H1 (cell line): ENCODE measurements around the gene SPP1. TPM values are rescaled to one million over a fixed set of nuclear protein-coding genes. Genes with fewer than 3 reads are reported as not detected.
A peak's percentile ranks its signal among the peaks of the same experiment; 100 is the strongest.

ENCODE experiments used
- CTCF ChIA-PET: fragments of 300-600 bp; sonication (Branson Sonifier 250); formaldehyde crosslinking; loops from one replicate; lab custom pipeline; 2021; ENCODE audit not compliant: partially characterized antibody; lab: Charles Lee
- POLR2A ChIA-PET: fragments of 300-600 bp; sonication (Branson Sonifier 250); formaldehyde crosslinking; loops from one replicate; lab custom pipeline; 2021; ENCODE audit warnings: inconsistent platforms; ENCODE audit not compliant: partially characterized antibody; lab: Charles Lee
- DNase-seq, 2 experiments: peaks; one replicate each; pipeline versions ENCODE4 v3.0.0 to v3.0.0-alpha.2; 2010 to 2022; ENCODE audit warnings: low spot score in 2 of 2, low read depth in 1 of 2, mixed read lengths in 1 of 2
- FAIRE-seq: peaks from 2 replicates; lab custom pipeline; 2011; peaks lifted over from hg19 to GRCh38; lab: Jason Lieb, UNC
- H2AFZ ChIP-seq: 2 replicates; pipeline ENCODE4 v1.8.1; 2012; ENCODE audit warnings: low read length, inconsistent platforms
- H2AK5ac ChIP-seq: 2 replicates; pipeline ENCODE4 v1.6.1; 2013; ENCODE audit warnings: low read depth, low read length
- H2BK120ac ChIP-seq: replicated peaks from 2 replicates; pipeline ENCODE3; 2013; ENCODE audit warnings: low read depth, low read length, inconsistent platforms
- H2BK12ac ChIP-seq: 2 replicates; pipeline ENCODE4 v1.6.1; 2013; ENCODE audit warnings: low read depth, low read length
- H2BK15ac ChIP-seq: 2 replicates; pipeline ENCODE4 v1.6.1; 2013; ENCODE audit warnings: low read length
- H2BK20ac ChIP-seq: 2 replicates; pipeline ENCODE4 v1.6.1; 2013; ENCODE audit warnings: low read length
- H2BK5ac ChIP-seq: 2 replicates; pipeline ENCODE4 v1.6.1; 2013; ENCODE audit warnings: low read depth, low read length
- H3K14ac ChIP-seq: 2 replicates; pipeline ENCODE4 v1.6.1; 2013; ENCODE audit warnings: inconsistent platforms; ENCODE audit not compliant: insufficient read length
- H3K18ac ChIP-seq: 2 replicates; pipeline ENCODE4 v1.6.1; 2013; ENCODE audit warnings: low read length; ENCODE audit errors: extremely low read depth
- H3K23ac ChIP-seq: 2 replicates; pipeline ENCODE4 v1.6.1; 2013; ENCODE audit warnings: inconsistent platforms; ENCODE audit not compliant: insufficient read length
- H3K23me2 ChIP-seq: 2 replicates; pipeline ENCODE4 v1.6.1; 2013; ENCODE audit warnings: low read depth, low read length
- H3K27ac ChIP-seq: 2 replicates; pipeline ENCODE4 v1.6.1; 2011; ENCODE audit warnings: low read depth, low read length, inconsistent platforms
- H3K27me3 ChIP-seq, 4 experiments: replicated peaks in 1 of 4; 1 replicate in 1 of 4; 2 replicates in 3 of 4; pipeline versions ENCODE4 v1.6.1 to v1.8.1; 2011 to 2013; ENCODE audit warnings: low read length in 3 of 4, mild to moderate bottlenecking in 3 of 4, inconsistent platforms in 2 of 4, mixed read lengths in 2 of 4, moderate library complexity in 1 of 4; ENCODE audit not compliant: control insufficient read depth in 3 of 4, insufficient read depth in 3 of 4; ENCODE audit errors: extremely low read depth in 1 of 4
- H3K36me3 ChIP-seq, 4 experiments: 2 replicates each; pipeline versions ENCODE4 v1.6.1 to v1.8.1; 2011 to 2013; ENCODE audit warnings: mild to moderate bottlenecking in 4 of 4, low read length in 3 of 4, moderate library complexity in 2 of 4, control low read depth in 1 of 4, inconsistent platforms in 1 of 4; ENCODE audit not compliant: insufficient read depth in 4 of 4, control insufficient read depth in 2 of 4
- H3K4ac ChIP-seq: replicated peaks from 2 replicates; pipeline ENCODE3; 2013; ENCODE audit warnings: low read length, low read depth, mixed read lengths, inconsistent platforms; ENCODE audit not compliant: insufficient read length
- H3K4me1 ChIP-seq, 4 experiments: replicated peaks in 1 of 4; 1 replicate in 1 of 4; 2 replicates in 3 of 4; pipeline versions ENCODE4 v1.6.1 to v1.8.1; 2011 to 2013; ENCODE audit warnings: low read length in 3 of 4, inconsistent platforms in 2 of 4, mixed read lengths in 1 of 4; ENCODE audit not compliant: insufficient read depth in 4 of 4, control insufficient read depth in 3 of 4
- H3K4me2 ChIP-seq, 2 experiments: 2 replicates each; pipeline versions ENCODE4 v1.6.1 to v1.8.1; 2011 to 2013; ENCODE audit warnings: low read depth in 2 of 2, low read length in 2 of 2, control low read depth in 1 of 2, inconsistent platforms in 1 of 2, mild to moderate bottlenecking in 1 of 2; ENCODE audit not compliant: insufficient read depth in 1 of 2
- H3K4me3 ChIP-seq, 4 experiments: fragments of 200-600, 300-600 bp in 1 of 4; sonication (generic), shearing (Covaris generic), sonication (Bioruptor Twin) in 1 of 4; 2 replicates each; pipeline versions ENCODE4 v1.5.1 to v1.8.1; 2011 to 2016; ENCODE audit warnings: low read length in 4 of 4, low read depth in 3 of 4, control low read depth in 2 of 4, inconsistent platforms in 2 of 4, mild to moderate bottlenecking in 2 of 4, mixed read lengths in 1 of 4, moderate library complexity in 1 of 4; ENCODE audit not compliant: insufficient read depth in 2 of 4; ENCODE audit errors: extremely low read depth in 1 of 4
- H3K56ac ChIP-seq: replicated peaks from 2 replicates; pipeline ENCODE3; 2013; ENCODE audit warnings: low read depth, mild to moderate bottlenecking, mixed read lengths, low read length, inconsistent platforms; ENCODE audit not compliant: insufficient read length
- H3K79me1 ChIP-seq: 2 replicates; pipeline ENCODE4 v1.6.1; 2013; ENCODE audit warnings: low read depth, low read length, control low read depth
- H3K79me2 ChIP-seq, 2 experiments: 2 replicates each; pipeline versions ENCODE4 v1.6.1 to v1.8.1; 2012 to 2013; ENCODE audit warnings: low read length in 2 of 2, mild to moderate bottlenecking in 2 of 2, inconsistent platforms in 1 of 2; ENCODE audit not compliant: insufficient read depth in 2 of 2, control insufficient read depth in 1 of 2
- H3K9ac ChIP-seq, 4 experiments: replicated peaks in 1 of 4; 1 replicate in 1 of 4; 2 replicates in 3 of 4; pipeline versions ENCODE4 v1.6.1 to v1.8.1; 2011 to 2013; ENCODE audit warnings: low read depth in 3 of 4, low read length in 3 of 4, control low read depth in 2 of 4, mild to moderate bottlenecking in 2 of 4, moderate library complexity in 2 of 4, inconsistent platforms in 1 of 4; ENCODE audit errors: extremely low read depth in 1 of 4
- H3K9me3 ChIP-seq, 2 experiments: 2 replicates each; pipeline versions ENCODE4 v1.6.1 to v1.8.1; 2012 to 2013; ENCODE audit warnings: mild to moderate bottlenecking in 2 of 2, moderate library complexity in 2 of 2, control low read depth in 1 of 2, inconsistent platforms in 1 of 2, low read depth in 1 of 2, low read length in 1 of 2, mixed read lengths in 1 of 2; ENCODE audit not compliant: insufficient read depth in 2 of 2
- H4K20me1 ChIP-seq, 2 experiments: replicated peaks in 1 of 2; 2 replicates each; pipeline versions ENCODE3 to v1.8.1; 2011 to 2013; ENCODE audit warnings: inconsistent platforms in 2 of 2, low read length in 2 of 2, mild to moderate bottlenecking in 1 of 2; ENCODE audit not compliant: insufficient read depth in 2 of 2, control insufficient read depth in 1 of 2
- H4K5ac ChIP-seq: 2 replicates; pipeline ENCODE4 v1.6.1; 2013; ENCODE audit warnings: low read length, low read depth, mixed read lengths, inconsistent platforms; ENCODE audit not compliant: insufficient read length
- H4K8ac ChIP-seq: 2 replicates; pipeline ENCODE4 v1.8.0; 2013; ENCODE audit warnings: mild to moderate bottlenecking, moderate library complexity, low read length, inconsistent platforms; ENCODE audit not compliant: insufficient read depth; ENCODE audit errors: extremely low read depth
- H4K91ac ChIP-seq: replicated peaks from 2 replicates; pipeline ENCODE3; 2013; ENCODE audit warnings: low read length, mixed read lengths, inconsistent platforms; ENCODE audit not compliant: insufficient read length
- HDAC2 ChIP-seq, 2 experiments: fragments of 300-600 bp in 1 of 2; sonication (generic) in 1 of 2; IDR thresholded peaks; 2 replicates each; pipeline ENCODE4 v1.6.1; 2011 to 2012; ENCODE audit warnings: low read depth in 2 of 2, low read length in 2 of 2, mild to moderate bottlenecking in 2 of 2, moderate library complexity in 2 of 2, borderline replicate concordance in 1 of 2, inconsistent platforms in 1 of 2
- TAF7 ChIP-seq: optimal IDR thresholded peaks from 2 replicates; pipeline ENCODE3; 2011; ENCODE audit warnings: low read depth, mild to moderate bottlenecking, inconsistent platforms, low read length, moderate library complexity, borderline replicate concordance
- WGBS, 2 experiments: shearing (Covaris generic) in 1 of 2; methylation state at CpG; one replicate each; pipeline versions ENCODE4 v1.1.6 to v1.1.7; 2013 to 2015; ENCODE audit warnings: low lambda C conversion rate in 2 of 2, mixed read lengths in 2 of 2, inconsistent platforms in 1 of 2, low coverage in 1 of 2, missing lambda C conversion rate in 1 of 2; ENCODE audit not compliant: insufficient replicate concordance in 2 of 2, insufficient coverage in 1 of 2, insufficient read length in 1 of 2; ENCODE audit errors: extremely low coverage in 1 of 2, missing lambda C conversion rate in 1 of 2; 5-methylcytosine and 5-hydroxymethylcytosine counted together
- polyA plus RNA-seq, 7 experiments: library from polyadenylated mRNA; depleted of rRNA in 3 of 7; stranded (reverse) in 5 of 7; unstranded in 2 of 7; fragments of >200 nt in 5 of 7; fragments of 200-250 nt in 2 of 7; gene quantifications; 1 replicate in 5 of 7; 2 replicates in 1 of 7; 4 replicates in 1 of 7; pipeline versions ENCODE4 v1.2.1 to v1.2.3, GENCODE V29; 2011 to 2013; ENCODE audit warnings: missing spikeins in 2 of 7, mixed read lengths in 2 of 7
- total RNA-seq: library from RNA; stranded (reverse); fragmentation: NEBNext Ultra II Directional; extraction: Animal tissue kit (Norgen Biotek cat#: 25700); gene quantifications from 2 replicates; pipeline ENCODE4 v1.2.1, GENCODE V29; 2021

SPP1 gene
- total and polyA plus RNA-seq, 2 of the 8 experiments (the other 6 are each of a cell fraction or from before 2014, with no cell fraction given), result 13.7 to 26.5 TPM

GRCh38 chr4:87933337-87933736, 42.2 kb upstream of the SPP1 start:
- no peak overlapping the region for H4K91ac ChIP-seq
- no peak overlapping the region for H2BK20ac ChIP-seq
- H3K4ac ChIP-seq, result no peak overlapping the region
- no peak overlapping the region for H4K8ac ChIP-seq
- 48% methylated on average over 1 of the region's 1 CpG; no CpG with 5 or more reads in 1 of the 2 experiments for whole genome bisulfite sequencing, 2 experiments
- H2BK120ac ChIP-seq, result no peak overlapping the region
- H3K4me3 ChIP-seq, result no peak overlapping the region
- peaks cover 0 to 6% (median 0%) of the 10 kb centered on the region in 4 experiments; a peak in 2 of 7 replicates for H3K4me1 ChIP-seq
- no peak overlapping the region for H3K18ac ChIP-seq
- no peak overlapping the region for H4K5ac ChIP-seq
- no peak overlapping the region for H3K14ac ChIP-seq
- no peaks in the 10 kb centered on the region for H3K79me1 ChIP-seq
- H3K27ac ChIP-seq, result no peak overlapping the region
- H3K27me3 ChIP-seq, result no peaks in the 10 kb centered on the region
- POLR2A ChIA-PET, result interaction anchor here (0.9 to 13.6 kb wide), 19 partner anchors 8 to 72 kb away, joined by 3 to 369 read pairs (median 6); partner anchors contain the start of gene SPP1
- H2BK5ac ChIP-seq, result no peak overlapping the region
- DNase-seq (no peak), FAIRE-seq (no peak)
- H3K23ac ChIP-seq, result no peak overlapping the region
- peak overlapping the region in 1 of 2 experiments; percentile 33; a peak in 1 of 4 replicates for H3K4me2 ChIP-seq
- H3K79me2 ChIP-seq, result peaks cover 0 to 34% of the 10 kb centered on the region in 2 experiments; a peak in 2 of 4 replicates
- no peak overlapping the region for H2BK15ac ChIP-seq
- H3K9me3 ChIP-seq, result no peaks in the 10 kb centered on the region
- H2BK12ac ChIP-seq, result no peak overlapping the region
- H3K23me2 ChIP-seq, result no peaks in the 10 kb centered on the region
- no peak overlapping the region for H2AFZ ChIP-seq
- CTCF ChIA-PET, result no interaction called here
- no peak overlapping the region for H2AK5ac ChIP-seq
- no peak overlapping the region for H3K9ac ChIP-seq
- peaks cover 0 to 66% (median 13%) of the 10 kb centered on the region in 4 experiments; a peak in 5 of 8 replicates for H3K36me3 ChIP-seq
- H4K20me1 ChIP-seq, result peaks cover 2% of the 10 kb centered on the region in 2 experiments
- H3K56ac ChIP-seq, result no peak overlapping the region
- TF ChIP-seq TAF7 (peak; percentile 49), HDAC2 (IDR thresholded peaks at IDR 0.05; ENCODE audit: borderline replicate concordance in 1 of 2, low read depth in 2 of 2, low read length in 2 of 2) (no peak)
